Suprapubic skin (tissue), 4 donors: ENCODE results near the gene LHFPL6. TPM values are rescaled to one million over a fixed set of nuclear protein-coding genes. Genes with fewer than 3 reads are reported as not detected.

Source experiments
- DNase-seq, 2 donors: peaks; one replicate each; pipeline ENCODE4 v3.0.0-alpha.2; 2019; ENCODE audit warnings: low spot score in 2 of 2
- H3K27ac ChIP-seq: fragments of 200-600 bp; sonication (generic); one replicate; pipeline ENCODE4 v1.5.1; 2019
- H3K27me3 ChIP-seq: fragments of 200-600 bp; sonication (generic); one replicate; pipeline ENCODE4 v1.5.1; 2019
- H3K36me3 ChIP-seq: fragments of 200-600 bp; sonication (generic); one replicate; pipeline ENCODE4 v1.5.1; 2019
- H3K4me1 ChIP-seq: fragments of 200-600 bp; sonication (generic); one replicate; pipeline ENCODE4 v1.5.1; 2019
- H3K4me3 ChIP-seq: fragments of 200-600 bp; sonication (generic); one replicate; pipeline ENCODE4 v1.5.1; 2019; ENCODE audit warnings: mild to moderate bottlenecking
- H3K9me3 ChIP-seq: fragments of 200-600 bp; sonication (generic); one replicate; pipeline ENCODE4 v1.5.1; 2019
- CTCF ChIP-seq, 2 donors: fragments of 200-600 bp in 1 of 2; fragments of 450-650 bp in 1 of 2; sonication (generic) in 1 of 2; IDR thresholded peaks; one replicate each; pipeline ENCODE4 v1.5.1; 2016 to 2019; ENCODE audit warnings: antibody characterized with exemption in 2 of 2, mild to moderate bottlenecking in 1 of 2, moderate library complexity in 1 of 2
- EP300 ChIP-seq: sonication (generic); formaldehyde crosslinking; IDR thresholded peaks from one replicate; pipeline ENCODE4 v1.6.1; 2017; ENCODE audit warnings: antibody characterized with exemption
- POLR2A ChIP-seq, 2 donors: fragments of 450-650 bp; IDR thresholded peaks; one replicate each; pipeline ENCODE4 v1.6.1; 2017; ENCODE audit warnings: antibody characterized with exemption in 2 of 2, mild to moderate bottlenecking in 2 of 2, moderate library complexity in 2 of 2
- POLR2AphosphoS5 ChIP-seq, 3 donors: sonication (generic); formaldehyde crosslinking; IDR thresholded peaks; one replicate each; pipeline ENCODE4 v1.6.1; 2017; ENCODE audit warnings: antibody characterized with exemption in 3 of 3
- WGBS: methylation state at CpG from one replicate; pipeline ENCODE4 v1.1.5; 2018; 5-methylcytosine and 5-hydroxymethylcytosine counted together
- total RNA-seq, 4 donors: library from RNA; depleted of rRNA; stranded (reverse); fragments of >200 nt; gene quantifications; one replicate each; pipeline ENCODE4 v1.1.0, GENCODE V29; 2016

LHFPL6 gene
- total RNA-seq, 4 donors from 2014 or later = 10.6 to 21.0 (median 15.6) TPM

GRCh38 chr13:39557285-39557955 lies 45.6 kb downstream of the LHFPL6 start:
- TF ChIP-seq POLR2AphosphoS5 (IDR thresholded peaks at IDR 0.05) = no peak
- no peak for TF ChIP-seq EP300
- no peak for TF ChIP-seq POLR2A (IDR thresholded peaks at IDR 0.05)
- no peak for TF ChIP-seq CTCF (IDR thresholded peaks at IDR 0.05)
- Histone ChIP-seq H3K9me3 (no peaks in the 10 kb centered on the region), H3K4me1 (no peaks in the 10 kb centered on the region), H3K4me3 (no peak overlapping the region), H3K27ac (no peak overlapping the region), H3K27me3 (no peaks in the 10 kb centered on the region), H3K36me3 (no peaks in the 10 kb centered on the region)
- WGBS = 91% methylated on average over 11 of the region's 12 CpGs
- DNase-seq = no peak

GRCh38 chr13:39556866-39557265 lies 46.1 kb downstream of the LHFPL6 start:
- no peaks in the 10 kb centered on the region for H3K27me3 ChIP-seq
- H3K4me1 ChIP-seq = no peaks in the 10 kb centered on the region
- TF ChIP-seq EP300 (no peak), CTCF (IDR thresholded peaks at IDR 0.05) (no peak), POLR2A (IDR thresholded peaks at IDR 0.05) (no peak), POLR2AphosphoS5 (IDR thresholded peaks at IDR 0.05) (no peak)
- no peak overlapping the region for H3K4me3 ChIP-seq
- H3K9me3 ChIP-seq = no peaks in the 10 kb centered on the region
- H3K27ac ChIP-seq = no peak overlapping the region
- no peaks in the 10 kb centered on the region for H3K36me3 ChIP-seq
- no peak for DNase-seq
- 90% methylated on average over 1 of the region's 1 CpG for WGBS

- H3K4me3 ChIP-seq = no peak overlapping the region
- no peak for TF ChIP-seq POLR2A (IDR thresholded peaks at IDR 0.05)
- TF ChIP-seq POLR2AphosphoS5 (IDR thresholded peaks at IDR 0.05) = no peak
- TF ChIP-seq CTCF (IDR thresholded peaks at IDR 0.05) = no peak
- TF ChIP-seq EP300 = no peak
- no peak overlapping the region for H3K27ac ChIP-seq
- H3K4me1 ChIP-seq = no peaks in the 10 kb centered on the region
- no peaks in the 10 kb centered on the region for H3K9me3 ChIP-seq
- no peaks in the 10 kb centered on the region for H3K27me3 ChIP-seq
- WGBS = 60% methylated on average over 3 of the region's 3 CpGs
- no peaks in the 10 kb centered on the region for H3K36me3 ChIP-seq
- no peak for DNase-seq
These were observed 48.6 kb downstream of the LHFPL6 start for GRCh38 chr13:39554371-39554770.

- no peak for TF ChIP-seq EP300
- TF ChIP-seq CTCF (IDR thresholded peaks at IDR 0.05) = no peak
- TF ChIP-seq POLR2A (IDR thresholded peaks at IDR 0.05) = no peak
- TF ChIP-seq POLR2AphosphoS5 (IDR thresholded peaks at IDR 0.05) = no peak
- H3K27me3 ChIP-seq = no peaks in the 10 kb centered on the region
- WGBS = 97% methylated on average over 2 of the region's 2 CpGs
- no peak overlapping the region for H3K4me3 ChIP-seq
- no peak overlapping the region for H3K27ac ChIP-seq
- no peaks in the 10 kb centered on the region for H3K4me1 ChIP-seq
- H3K9me3 ChIP-seq = no peaks in the 10 kb centered on the region
- DNase-seq = no peak
- H3K36me3 ChIP-seq = no peaks in the 10 kb centered on the region
These were observed 50.7 kb downstream of the LHFPL6 start for GRCh38 chr13:39552246-39552645.

GRCh38 chr13:39550931-39551330 lies 52.1 kb downstream of the LHFPL6 start:
- Histone ChIP-seq H3K27ac (no peak overlapping the region), H3K4me1 (no peaks in the 10 kb centered on the region), H3K27me3 (no peaks in the 10 kb centered on the region), H3K9me3 (no peaks in the 10 kb centered on the region), H3K4me3 (no peak overlapping the region), H3K36me3 (no peaks in the 10 kb centered on the region)
- DNase-seq = no peak
- no peak for TF ChIP-seq EP300
- no peak for TF ChIP-seq CTCF (IDR thresholded peaks at IDR 0.05)
- no peak for TF ChIP-seq POLR2AphosphoS5 (IDR thresholded peaks at IDR 0.05)
